HL-60 (cell line): ENCODE results near the gene STPG4.

Experiments
- DNase-seq, 2 experiments: peaks; one replicate each; pipeline ENCODE4 v3.0.0-alpha.2; 2010 to 2020; ENCODE audit warnings: low read depth in 1 of 2, low spot score in 1 of 2
- H3K27ac ChIP-seq: fragments of 250-450 bp; sonication (Bioruptor Pico); replicated peaks from 2 replicates; pipeline ENCODE4 v1.5.1; 2020; ENCODE audit warnings: mild to moderate bottlenecking, moderate library complexity
- H3K27me3 ChIP-seq: fragments of 250-450 bp; sonication (Bioruptor Pico); 2 replicates; pipeline ENCODE4 v1.5.1; 2021; ENCODE audit warnings: mild to moderate bottlenecking, moderate library complexity; ENCODE audit not compliant: insufficient read depth, poor library complexity, severe bottlenecking
- H3K4me3 ChIP-seq: replicated peaks from 2 replicates; pipeline ENCODE4 v1.5.1; 2011; ENCODE audit warnings: mild to moderate bottlenecking, control low read depth, low read length; ENCODE audit not compliant: insufficient read depth
- GABPA ChIP-seq: IDR thresholded peaks from 2 replicates; pipeline ENCODE4 v1.6.1; 2012; ENCODE audit warnings: low read depth
- POLR2AphosphoS5 ChIP-seq: IDR thresholded peaks from 2 replicates; pipeline ENCODE4 v1.6.1; 2012; ENCODE audit warnings: low read depth
- SPI1 ChIP-seq: IDR thresholded peaks from 2 replicates; pipeline ENCODE4 v1.6.1; 2012; ENCODE audit warnings: low read depth, mild to moderate bottlenecking, borderline replicate concordance
- TF ChIP-seq, protein P1 (sequence below): IDR thresholded peaks from one replicate; pipeline ENCODE4 v1.5.1; 2011; ENCODE audit warnings: low read length, control low read depth, inconsistent platforms; ENCODE audit not compliant: insufficient read depth
- TF ChIP-seq, protein P2 (sequence below): IDR thresholded peaks from 2 replicates; pipeline ENCODE4 v1.6.1; 2012; ENCODE audit warnings: low read depth; ENCODE audit not compliant: insufficient replicate concordance

STPG4 gene

DNA sequence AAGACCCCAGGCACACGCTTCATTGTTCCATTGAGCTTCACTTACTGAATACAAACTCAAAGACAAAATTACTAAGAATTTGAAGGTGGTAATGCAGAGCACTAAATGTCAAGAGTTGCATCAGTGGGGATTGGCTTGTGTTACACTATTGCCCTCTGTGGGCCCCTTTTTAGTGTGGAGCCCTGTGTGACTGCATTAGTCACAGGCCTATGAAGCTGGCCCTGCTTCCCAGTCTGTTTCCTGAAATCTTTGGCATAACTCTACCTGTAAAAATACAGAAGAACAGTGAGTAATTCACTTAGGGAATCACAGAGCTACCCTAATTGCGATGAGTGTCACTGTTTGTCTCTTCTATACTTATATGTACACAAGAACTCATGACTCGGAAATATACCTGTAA lies 40.0 kb upstream of the STPG4 start:
- TF ChIP-seq, protein P1, sequence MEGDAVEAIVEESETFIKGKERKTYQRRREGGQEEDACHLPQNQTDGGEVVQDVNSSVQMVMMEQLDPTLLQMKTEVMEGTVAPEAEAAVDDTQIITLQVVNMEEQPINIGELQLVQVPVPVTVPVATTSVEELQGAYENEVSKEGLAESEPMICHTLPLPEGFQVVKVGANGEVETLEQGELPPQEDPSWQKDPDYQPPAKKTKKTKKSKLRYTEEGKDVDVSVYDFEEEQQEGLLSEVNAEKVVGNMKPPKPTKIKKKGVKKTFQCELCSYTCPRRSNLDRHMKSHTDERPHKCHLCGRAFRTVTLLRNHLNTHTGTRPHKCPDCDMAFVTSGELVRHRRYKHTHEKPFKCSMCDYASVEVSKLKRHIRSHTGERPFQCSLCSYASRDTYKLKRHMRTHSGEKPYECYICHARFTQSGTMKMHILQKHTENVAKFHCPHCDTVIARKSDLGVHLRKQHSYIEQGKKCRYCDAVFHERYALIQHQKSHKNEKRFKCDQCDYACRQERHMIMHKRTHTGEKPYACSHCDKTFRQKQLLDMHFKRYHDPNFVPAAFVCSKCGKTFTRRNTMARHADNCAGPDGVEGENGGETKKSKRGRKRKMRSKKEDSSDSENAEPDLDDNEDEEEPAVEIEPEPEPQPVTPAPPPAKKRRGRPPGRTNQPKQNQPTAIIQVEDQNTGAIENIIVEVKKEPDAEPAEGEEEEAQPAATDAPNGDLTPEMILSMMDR, result no peak
- TF ChIP-seq, protein P2, sequence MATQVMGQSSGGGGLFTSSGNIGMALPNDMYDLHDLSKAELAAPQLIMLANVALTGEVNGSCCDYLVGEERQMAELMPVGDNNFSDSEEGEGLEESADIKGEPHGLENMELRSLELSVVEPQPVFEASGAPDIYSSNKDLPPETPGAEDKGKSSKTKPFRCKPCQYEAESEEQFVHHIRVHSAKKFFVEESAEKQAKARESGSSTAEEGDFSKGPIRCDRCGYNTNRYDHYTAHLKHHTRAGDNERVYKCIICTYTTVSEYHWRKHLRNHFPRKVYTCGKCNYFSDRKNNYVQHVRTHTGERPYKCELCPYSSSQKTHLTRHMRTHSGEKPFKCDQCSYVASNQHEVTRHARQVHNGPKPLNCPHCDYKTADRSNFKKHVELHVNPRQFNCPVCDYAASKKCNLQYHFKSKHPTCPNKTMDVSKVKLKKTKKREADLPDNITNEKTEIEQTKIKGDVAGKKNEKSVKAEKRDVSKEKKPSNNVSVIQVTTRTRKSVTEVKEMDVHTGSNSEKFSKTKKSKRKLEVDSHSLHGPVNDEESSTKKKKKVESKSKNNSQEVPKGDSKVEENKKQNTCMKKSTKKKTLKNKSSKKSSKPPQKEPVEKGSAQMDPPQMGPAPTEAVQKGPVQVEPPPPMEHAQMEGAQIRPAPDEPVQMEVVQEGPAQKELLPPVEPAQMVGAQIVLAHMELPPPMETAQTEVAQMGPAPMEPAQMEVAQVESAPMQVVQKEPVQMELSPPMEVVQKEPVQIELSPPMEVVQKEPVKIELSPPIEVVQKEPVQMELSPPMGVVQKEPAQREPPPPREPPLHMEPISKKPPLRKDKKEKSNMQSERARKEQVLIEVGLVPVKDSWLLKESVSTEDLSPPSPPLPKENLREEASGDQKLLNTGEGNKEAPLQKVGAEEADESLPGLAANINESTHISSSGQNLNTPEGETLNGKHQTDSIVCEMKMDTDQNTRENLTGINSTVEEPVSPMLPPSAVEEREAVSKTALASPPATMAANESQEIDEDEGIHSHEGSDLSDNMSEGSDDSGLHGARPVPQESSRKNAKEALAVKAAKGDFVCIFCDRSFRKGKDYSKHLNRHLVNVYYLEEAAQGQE, result no peak
- no peak overlapping the region for H3K4me3 ChIP-seq
- no peaks in the 10 kb centered on the region for H3K27me3 ChIP-seq
- H3K27ac ChIP-seq, result no peak overlapping the region
- DNase-seq, result no peak

DNA sequence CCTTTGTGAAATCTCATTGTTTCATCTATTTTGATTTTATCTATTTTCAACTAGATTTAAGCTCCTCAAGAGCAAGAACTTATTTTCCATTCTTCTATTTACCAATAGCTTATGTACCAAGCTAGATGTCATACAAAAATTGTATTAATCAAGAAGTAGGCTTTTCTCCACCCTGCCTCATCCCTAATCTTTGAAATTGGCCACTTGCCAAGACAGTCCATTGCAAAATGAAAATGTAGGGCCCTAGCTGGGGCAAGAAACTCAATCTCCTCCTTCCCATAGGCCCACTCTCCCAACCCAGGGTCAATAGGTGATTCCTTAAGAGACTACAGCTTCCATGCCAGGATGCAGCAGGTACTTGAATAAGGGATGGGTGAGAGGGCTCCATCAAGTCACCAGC lies 39.3 kb upstream of the STPG4 start:
- no peak for DNase-seq
- Histone ChIP-seq H3K27ac (no peak overlapping the region), H3K4me3 (no peak overlapping the region), H3K27me3 (no peaks in the 10 kb centered on the region)
- no peak for TF ChIP-seq GABPA
- TF ChIP-seq, protein P2, result no peak
- TF ChIP-seq POLR2AphosphoS5, result no peak
- no peak for TF ChIP-seq SPI1
- TF ChIP-seq, protein P1, result no peak

DNA sequence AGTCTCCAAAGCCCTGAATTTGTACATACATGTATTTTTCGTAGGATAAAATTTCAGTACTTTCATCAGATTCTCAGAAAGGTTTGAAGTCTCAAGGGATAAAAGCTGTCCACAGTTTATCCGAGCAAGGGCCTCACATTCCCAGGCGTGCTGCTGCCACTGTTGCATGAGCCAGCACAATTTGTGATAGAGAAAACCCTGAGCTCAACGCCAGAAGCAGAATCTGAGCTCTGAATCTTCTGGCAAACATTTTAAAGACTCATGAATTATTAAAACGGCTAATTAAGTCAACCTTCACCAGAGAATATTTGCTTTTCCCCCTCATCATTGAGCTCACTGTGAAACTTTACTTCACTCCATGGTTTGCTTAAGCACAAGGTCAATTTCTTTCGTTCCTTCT lies 38.5 kb upstream of the STPG4 start:
- no peak for DNase-seq
- Histone ChIP-seq H3K27me3 (no peaks in the 10 kb centered on the region), H3K4me3 (no peak overlapping the region), H3K27ac (no peak overlapping the region)
- TF ChIP-seq POLR2AphosphoS5 (no peak), SPI1 (no peak)
- TF ChIP-seq, protein P1, result no peak

DNA sequence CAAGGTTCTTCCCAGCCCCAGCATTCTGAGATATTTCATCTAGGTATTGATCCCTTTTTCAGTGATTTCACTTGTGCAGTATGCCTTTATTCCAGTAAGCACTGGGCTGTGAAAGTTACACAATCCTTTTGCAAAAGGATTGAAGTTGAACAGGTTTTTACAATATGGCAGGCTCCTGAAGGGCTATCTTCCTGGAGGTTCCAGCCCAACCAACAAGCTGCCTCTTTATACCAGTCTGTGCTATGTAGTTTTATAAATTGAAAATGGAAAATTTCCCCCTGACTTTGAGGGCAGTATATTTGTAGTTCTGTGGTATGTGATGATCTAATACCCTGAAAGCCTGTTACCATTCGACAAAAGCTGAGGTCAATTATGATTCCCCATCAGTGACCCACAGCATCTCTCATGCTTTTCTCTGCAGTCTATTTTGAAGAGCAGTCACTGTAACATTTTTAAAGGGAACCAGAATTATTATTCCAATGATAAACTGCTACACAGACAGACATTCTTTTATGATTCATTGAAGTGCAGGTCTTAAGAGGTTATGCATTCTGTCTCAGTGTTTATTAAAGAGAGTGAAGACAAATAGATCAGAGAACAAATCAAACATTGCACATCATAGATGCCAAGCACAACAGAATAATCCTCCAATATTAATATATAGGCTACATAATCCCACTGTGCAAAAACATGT lies 35.2 kb upstream of the STPG4 start:
- Histone ChIP-seq H3K4me3 (no peak overlapping the region), H3K27ac (no peak overlapping the region), H3K27me3 (no peaks in the 10 kb centered on the region)
- no peak for DNase-seq
- TF ChIP-seq, protein P2, result no peak
- TF ChIP-seq, protein P1, result no peak
- TF ChIP-seq POLR2AphosphoS5 (no peak), GABPA (no peak), SPI1 (no peak)
